OCI-LY7 (cell line): ENCODE measurements around the gene RPS6KB2. TPM values are rescaled to one million over a fixed set of nuclear protein-coding genes. Genes with fewer than 3 reads are reported as not detected.

Source experiments
- BruUV-seq: library from RNA; stranded (reverse); fragments of 400-500 nt; replicated peaks from 2 replicates; lab custom pipeline; 2021; lab: Mats Ljungman, UMichigan
- CTCF ChIA-PET: fragments of 300-600 bp; sonication (Branson Sonifier 250); formaldehyde crosslinking; loops from one replicate; lab custom pipeline; 2022; ENCODE audit warnings: antibody characterized with exemption; ENCODE audit not compliant: unreplicated experiment; lab: Charles Lee
- POLR2A ChIA-PET: fragments of 300-600 bp; sonication (Branson Sonifier 250); formaldehyde crosslinking; loops from one replicate; lab custom pipeline; 2022; ENCODE audit warnings: antibody characterized with exemption; lab: Charles Lee
- DNase-seq: peaks from one replicate; pipeline ENCODE4 v3.0.0-alpha.2; 2015; ENCODE audit warnings: low spot score
- H2AFZ ChIP-seq: fragments of 200-600 bp; sonication (generic), shearing (Covaris generic); 2 replicates; pipeline ENCODE4 v1.6.1; 2014; ENCODE audit warnings: mild to moderate bottlenecking, antibody characterized with exemption, low read length, moderate library complexity
- H3K27ac ChIP-seq: fragments of 200-600 bp; sonication (generic); 2 replicates; pipeline ENCODE4 v1.5.1; 2014; ENCODE audit warnings: mixed run types, low read depth, mild to moderate bottlenecking, moderate library complexity, low read length, inconsistent platforms; ENCODE audit not compliant: poor library complexity, severe bottlenecking
- H3K36me3 ChIP-seq: fragments of 200-600 bp; sonication (generic); 2 replicates; pipeline ENCODE4 v1.6.1; 2014; ENCODE audit warnings: mild to moderate bottlenecking, antibody characterized with exemption, low read length, moderate library complexity, mixed read lengths; ENCODE audit not compliant: insufficient read depth
- H3K4me1 ChIP-seq: fragments of 200-600 bp; sonication (generic); 2 replicates; pipeline ENCODE4 v1.5.1; 2014; ENCODE audit warnings: mild to moderate bottlenecking, low read length; ENCODE audit not compliant: insufficient read depth, poor library complexity, severe bottlenecking
- H3K4me2 ChIP-seq: fragments of 200-600 bp; sonication (generic); 2 replicates; pipeline ENCODE4 v1.6.1; 2014; ENCODE audit warnings: mild to moderate bottlenecking, low read length
- H3K4me3 ChIP-seq: fragments of 200-600 bp; sonication (generic); 2 replicates; pipeline ENCODE4 v1.5.1; 2014; ENCODE audit warnings: mild to moderate bottlenecking, low read depth, low read length; ENCODE audit not compliant: poor library complexity, severe bottlenecking
- H3K79me2 ChIP-seq: fragments of 200-600 bp; sonication (generic); 2 replicates; pipeline ENCODE4 v1.6.1; 2016; ENCODE audit warnings: low read depth, mild to moderate bottlenecking, low read length, moderate library complexity, mixed read lengths; ENCODE audit not compliant: insufficient read depth
- H3K9me2 ChIP-seq: fragments of 200-600 bp; sonication (generic); 2 replicates; pipeline ENCODE4 v1.6.1; 2016; ENCODE audit warnings: mild to moderate bottlenecking, low read length, mixed read lengths; ENCODE audit not compliant: insufficient read depth
- H3K9me3 ChIP-seq: fragments of 200-600 bp; sonication (generic); 2 replicates; pipeline ENCODE4 v1.6.1; 2014; ENCODE audit warnings: mild to moderate bottlenecking, mixed run types, low read length, mixed read lengths
- H4K20me1 ChIP-seq: fragments of 200-600 bp; sonication (generic); 2 replicates; pipeline ENCODE4 v1.6.1; 2014; ENCODE audit warnings: mild to moderate bottlenecking, antibody characterized with exemption, low read length, moderate library complexity, mixed read lengths; ENCODE audit not compliant: insufficient read depth
- CTCF ChIP-seq: fragments of 200-600 bp; sonication (generic); conservative IDR thresholded peaks from 2 replicates; pipeline ENCODE4 v1.5.1; 2014; ENCODE audit warnings: mild to moderate bottlenecking, antibody characterized with exemption, low read length, moderate library complexity, mixed read lengths
- EZH2phosphoT487 ChIP-seq: fragments of 200-600 bp; sonication (generic); IDR thresholded peaks from 2 replicates; pipeline ENCODE4 v1.6.1; 2018; ENCODE audit warnings: low read depth, borderline replicate concordance, mild to moderate bottlenecking, mixed run types, antibody characterized with exemption, low read length, moderate library complexity, mixed read lengths
- intact Hi-C: fragments of 100-400 bp; cut with micrococcal nuclease; formaldehyde crosslinking; loops from one replicate; pipeline ENCODE4 v1.10.0; 2022; ENCODE audit not compliant: unreplicated experiment
- total RNA-seq, 2 experiments: library from RNA; depleted of rRNA in 1 of 2; stranded (reverse); fragments of >200 nt in 1 of 2; shearing (Covaris generic) in 1 of 2; gene quantifications; 2 replicates each; pipeline ENCODE4 v1.2.3, GENCODE V29; 2014 to 2022

RPS6KB2 gene
- total RNA-seq, 2 experiments from 2014 or later, result 48.3 to 69.4 TPM

- Histone ChIP-seq H3K4me2 (no peak overlapping the region), H3K36me3 (no peaks in the 10 kb centered on the region), H3K27ac (no peak overlapping the region), H3K79me2 (no peaks in the 10 kb centered on the region), H2AFZ (no peak overlapping the region), H3K9me3 (no peaks in the 10 kb centered on the region), H4K20me1 (no peaks in the 10 kb centered on the region), H3K4me1 (peaks cover 74% of the 10 kb centered on the region), H3K9me2 (no peaks in the 10 kb centered on the region), H3K4me3 (no peak overlapping the region)
- TF ChIP-seq EZH2phosphoT487 (no peak), CTCF (no peak)
- BruUV-seq, result no TSS peak
- CTCF ChIA-PET, result no interaction called here
- DNase-seq, result no peak
- intact Hi-C loops, result no loop called here
- POLR2A ChIA-PET, result interaction anchor here (2.9 to 3.9 kb wide), 2 partner anchors 11 to 12 kb away, joined by 18 to 37 read pairs; partner anchors contain the start of gene PTPRCAP
These were observed 19.9 kb downstream of the RPS6KB2 start for GRCh38 chr11:67448220-67448609.

- Histone ChIP-seq H2AFZ (no peak overlapping the region; the same call in 1 of the 2 replicates), H3K27ac (peak overlapping the region; percentile 73), H3K79me2 (no peaks in the 10 kb centered on the region), H4K20me1 (no peaks in the 10 kb centered on the region), H3K4me1 (peaks cover 70% of the 10 kb centered on the region), H3K4me2 (peak overlapping the region; percentile 62), H3K36me3 (no peaks in the 10 kb centered on the region), H3K9me2 (no peaks in the 10 kb centered on the region), H3K4me3 (peak overlapping the region; percentile 27), H3K9me3 (no peaks in the 10 kb centered on the region)
- ChIA-PET CTCF (interaction anchor here (0.6 to 1.0 kb wide), 2 partner anchors 12 to 47 kb away, joined by 3 to 11 read pairs; partner anchors contain the start of genes PPP1CA and PTPRCAP), POLR2A (interaction anchor here (0.7 to 3.9 kb wide), 8 partner anchors 10 to 97 kb away, joined by 3 to 37 read pairs (median 4); partner anchors contain the start of genes PTPRCAP and TMEM134)
- intact Hi-C loops, result loop anchor here (1.0 kb wide), 1 partner anchor 9 kb away; no protein-coding TSS in a partner anchor
- no TSS peak for BruUV-seq
- no peak for TF ChIP-seq EZH2phosphoT487
- no peak for TF ChIP-seq CTCF
- peak; percentile 77 for DNase-seq
These were observed 21.0 kb downstream of the RPS6KB2 start for GRCh38 chr11:67449116-67449844.
